H9 (cell line): Measurements from ENCODE around the gene HOGA1. TPM values are rescaled to one million over a fixed set of nuclear protein-coding genes. Genes with fewer than 3 reads are reported as not detected.

ENCODE experiments used
- DNase-seq: peaks from one replicate; pipeline ENCODE4 v3.0.0-alpha.2; 2017
- H2AFZ ChIP-seq: one replicate; pipeline ENCODE4 v1.6.1; 2013; ENCODE audit warnings: mild to moderate bottlenecking, low read length, control low read depth, moderate library complexity
- H2AK5ac ChIP-seq: 2 replicates; pipeline ENCODE4 v1.6.1; 2013; ENCODE audit warnings: low read length, control low read depth, mixed read lengths; ENCODE audit not compliant: insufficient read length
- H2BK120ac ChIP-seq: one replicate; pipeline ENCODE4 v1.6.1; 2013; ENCODE audit warnings: low read depth, mild to moderate bottlenecking, low read length, control low read depth, inconsistent platforms; ENCODE audit not compliant: poor library complexity, severe bottlenecking
- H2BK12ac ChIP-seq: 2 replicates; pipeline ENCODE4 v1.6.1; 2013; ENCODE audit warnings: low read length, control low read depth, mixed read lengths, low read depth; ENCODE audit not compliant: insufficient read length
- H2BK15ac ChIP-seq: 2 replicates; pipeline ENCODE4 v1.6.1; 2013; ENCODE audit warnings: low read depth, low read length, control low read depth
- H2BK20ac ChIP-seq: one replicate; pipeline ENCODE4 v1.6.1; 2013; ENCODE audit warnings: low read depth, mild to moderate bottlenecking, low read length, control low read depth, inconsistent platforms; ENCODE audit not compliant: poor library complexity, severe bottlenecking
- H2BK5ac ChIP-seq: 2 replicates; pipeline ENCODE4 v1.6.1; 2013; ENCODE audit warnings: low read length, control low read depth, mixed read lengths; ENCODE audit not compliant: insufficient read length
- H3K14ac ChIP-seq: 2 replicates; pipeline ENCODE4 v1.6.1; 2013; ENCODE audit warnings: low read length, control low read depth; ENCODE audit not compliant: insufficient read depth
- H3K18ac ChIP-seq: 2 replicates; pipeline ENCODE4 v1.6.1; 2013; ENCODE audit warnings: low read depth, mild to moderate bottlenecking, mixed read lengths, low read length, control low read depth; ENCODE audit not compliant: insufficient read length
- H3K23ac ChIP-seq: 2 replicates; pipeline ENCODE4 v1.6.1; 2013; ENCODE audit warnings: low read length, control low read depth, mixed read lengths, low read depth; ENCODE audit not compliant: insufficient read length
- H3K23me2 ChIP-seq: 2 replicates; pipeline ENCODE4 v1.6.1; 2013; ENCODE audit warnings: low read depth, mild to moderate bottlenecking, mixed read lengths, low read length, control low read depth; ENCODE audit not compliant: insufficient read length, poor library complexity, severe bottlenecking
- H3K27ac ChIP-seq: 2 replicates; pipeline ENCODE4 v1.5.1; 2013; ENCODE audit warnings: low read length, control low read depth, mixed read lengths, low read depth; ENCODE audit not compliant: insufficient read length
- H3K27me3 ChIP-seq: 2 replicates; pipeline ENCODE4 v1.6.1; 2013; ENCODE audit warnings: low read length, control low read depth, inconsistent platforms; ENCODE audit not compliant: insufficient read depth
- H3K4ac ChIP-seq: 2 replicates; pipeline ENCODE4 v1.6.1; 2013; ENCODE audit warnings: low read depth, mild to moderate bottlenecking, control low read depth, inconsistent platforms, low read length, moderate library complexity
- H3K4me1 ChIP-seq: 2 replicates; pipeline ENCODE4 v1.6.1; 2013; ENCODE audit warnings: low read length, control low read depth, inconsistent platforms; ENCODE audit not compliant: insufficient read depth
- H3K4me2 ChIP-seq: 2 replicates; pipeline ENCODE4 v1.6.1; 2013; ENCODE audit warnings: low read length, control low read depth, mixed read lengths; ENCODE audit not compliant: insufficient read length, insufficient read depth
- H3K56ac ChIP-seq: 2 replicates; pipeline ENCODE4 v1.6.1; 2013; ENCODE audit warnings: low read depth, mild to moderate bottlenecking, mixed read lengths, low read length, control low read depth; ENCODE audit not compliant: insufficient read length
- H3K79me1 ChIP-seq: 2 replicates; pipeline ENCODE4 v1.6.1; 2013; ENCODE audit warnings: low read depth, mild to moderate bottlenecking, moderate library complexity, low read length, control low read depth, inconsistent platforms; ENCODE audit not compliant: insufficient read depth, poor library complexity, severe bottlenecking
- H3K79me2 ChIP-seq: 2 replicates; pipeline ENCODE4 v1.6.1; 2013; ENCODE audit warnings: low read length, control low read depth, inconsistent platforms; ENCODE audit not compliant: insufficient read depth
- H3K9ac ChIP-seq: 2 replicates; pipeline ENCODE4 v1.6.1; 2013; ENCODE audit warnings: low read length, control low read depth, mixed read lengths; ENCODE audit not compliant: insufficient read length; ENCODE audit errors: extremely low read depth
- H3K9me3 ChIP-seq: one replicate; pipeline ENCODE4 v1.6.1; 2013; ENCODE audit warnings: low read depth, low read length, inconsistent platforms; ENCODE audit not compliant: control insufficient read depth
- H3T11ph ChIP-seq: one replicate; pipeline ENCODE4 v1.6.1; 2013; ENCODE audit warnings: mild to moderate bottlenecking, low read length, control low read depth, inconsistent platforms
- H4K20me1 ChIP-seq: one replicate; pipeline ENCODE4 v1.6.1; 2013; ENCODE audit not compliant: control insufficient read depth, insufficient read length, insufficient read depth
- H4K5ac ChIP-seq: 2 replicates; pipeline ENCODE4 v1.6.1; 2013; ENCODE audit warnings: low read depth, mild to moderate bottlenecking, mixed read lengths, low read length, control low read depth; ENCODE audit not compliant: insufficient read length
- H4K8ac ChIP-seq: replicated peaks from 2 replicates; pipeline ENCODE4 v1.6.1; 2013; ENCODE audit warnings: low read length, control low read depth, mixed read lengths, low read depth; ENCODE audit not compliant: insufficient read length
- H4K91ac ChIP-seq: 2 replicates; pipeline ENCODE4 v1.6.1; 2013; ENCODE audit warnings: low read depth, mild to moderate bottlenecking, moderate library complexity, mixed read lengths, low read length, control low read depth; ENCODE audit not compliant: insufficient read length
- H3K27ac Mint-ChIP-seq, 3 experiments: 2 replicates in 2 of 3; 3 replicates in 1 of 3; pipeline ENCODE4 v1.8.0; 2020 to 2021; ENCODE audit warnings: mixed read lengths in 3 of 3, mild to moderate bottlenecking in 1 of 3, moderate library complexity in 1 of 3
- H3K27me3 Mint-ChIP-seq: 2 replicates; pipeline ENCODE4 v1.8.0; 2021; ENCODE audit warnings: low read depth, mild to moderate bottlenecking, moderate library complexity, mixed read lengths
- H3K36me3 Mint-ChIP-seq, 3 experiments: 2 replicates in 2 of 3; 3 replicates in 1 of 3; pipeline ENCODE4 v1.8.0; 2020 to 2021; ENCODE audit warnings: low read depth in 3 of 3, mixed read lengths in 3 of 3; ENCODE audit not compliant: insufficient read depth in 1 of 3
- H3K4me1 Mint-ChIP-seq, 2 experiments: 2 replicates each; pipeline ENCODE4 v1.8.0; 2020; ENCODE audit warnings: mixed read lengths in 2 of 2
- H3K4me3 Mint-ChIP-seq, 2 experiments: 2 replicates in 1 of 2; 3 replicates in 1 of 2; pipeline ENCODE4 v1.8.0; 2020 to 2021; ENCODE audit warnings: mild to moderate bottlenecking in 2 of 2, mixed read lengths in 2 of 2, moderate library complexity in 1 of 2
- H3K9me3 Mint-ChIP-seq, 2 experiments: 2 replicates in 1 of 2; 3 replicates in 1 of 2; pipeline ENCODE4 v1.8.0; 2020; ENCODE audit warnings: mild to moderate bottlenecking in 2 of 2, mixed read lengths in 2 of 2, moderate library complexity in 1 of 2
- WGBS: extraction: QIAGEN DNeasy Blood & Tissue Kit; methylation state at CpG from one replicate; pipeline ENCODE4 v1.1.7; 2013; ENCODE audit warnings: missing lambda C conversion rate, low lambda C conversion rate, mixed read lengths; ENCODE audit not compliant: insufficient read length; ENCODE audit errors: extremely low coverage; 5-methylcytosine and 5-hydroxymethylcytosine counted together
- total RNA-seq: library from RNA; stranded (reverse); gene quantifications from 2 replicates; pipeline ENCODE4 v1.2.1, GENCODE V29; 2021
- TF ChIP-seq, protein P1 (sequence below): fragments of 200-600 bp; sonication (generic); conservative IDR thresholded peaks from 3 replicates; pipeline ENCODE4 v1.8.0; 2021; ENCODE audit warnings: antibody characterized with exemption, mild to moderate bottlenecking

Gene HOGA1
- total RNA-seq, 1 experiment from 2014 or later: 0.79 TPM

DNA sequence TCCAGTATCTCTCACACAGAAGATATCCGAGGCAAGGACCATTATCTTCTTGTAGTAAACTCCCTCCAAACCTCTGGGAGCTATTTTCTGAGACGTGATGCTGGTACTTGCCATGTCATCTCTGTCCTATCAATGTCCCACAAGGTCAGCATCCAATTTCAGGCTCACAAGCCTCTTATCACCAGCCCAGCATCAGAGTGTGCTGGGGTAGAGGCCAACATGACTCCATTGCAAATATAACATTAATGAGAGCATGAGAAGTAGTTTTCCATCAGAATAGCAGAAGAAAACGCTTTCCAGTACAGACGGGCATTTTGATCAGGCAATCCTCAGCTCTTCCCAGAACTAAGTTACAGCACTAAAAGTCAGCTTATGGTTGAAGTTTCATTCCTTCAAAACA, 43.5 kb downstream of the HOGA1 start:
- no peaks in the 10 kb centered on the region for H3K9me3 ChIP-seq

More for the DNA sequence above, 43.5 kb downstream of the HOGA1 start:
- Histone ChIP-seq H4K8ac (no peak overlapping the region), H2BK5ac (no peak overlapping the region), H4K91ac (no peak overlapping the region), H3K23me2 (peaks cover 2% of the 10 kb centered on the region), H2BK120ac (no peak overlapping the region), H3K79me2 (0 out of 2 replicates have a peak, but pooled peaks cover 3% of the 10 kb centered on the region), H3K14ac (no peak overlapping the region), H3K18ac (no peak overlapping the region), H2BK15ac (no peak overlapping the region), H3K4me1 (no peaks in the 10 kb centered on the region), H3K79me1 (no peaks in the 10 kb centered on the region), H3K27me3 (no peaks in the 10 kb centered on the region), H2AK5ac (no peak overlapping the region), H3K4ac (no peak overlapping the region), H2BK20ac (no peak overlapping the region), H3K27ac (no peak overlapping the region), H4K5ac (no peak overlapping the region), H2BK12ac (no peak overlapping the region), H3T11ph (no peak overlapping the region), H4K20me1 (no peaks in the 10 kb centered on the region), H3K4me2 (no peak overlapping the region), H2AFZ (no peak overlapping the region), H3K9ac (no peak overlapping the region), H3K56ac (no peak overlapping the region), H3K23ac (no peak overlapping the region)
- peaks cover 4 to 5% of the 10 kb centered on the region in 2 experiments for H3K4me1 Mint-ChIP-seq
- TF ChIP-seq, protein P1, sequence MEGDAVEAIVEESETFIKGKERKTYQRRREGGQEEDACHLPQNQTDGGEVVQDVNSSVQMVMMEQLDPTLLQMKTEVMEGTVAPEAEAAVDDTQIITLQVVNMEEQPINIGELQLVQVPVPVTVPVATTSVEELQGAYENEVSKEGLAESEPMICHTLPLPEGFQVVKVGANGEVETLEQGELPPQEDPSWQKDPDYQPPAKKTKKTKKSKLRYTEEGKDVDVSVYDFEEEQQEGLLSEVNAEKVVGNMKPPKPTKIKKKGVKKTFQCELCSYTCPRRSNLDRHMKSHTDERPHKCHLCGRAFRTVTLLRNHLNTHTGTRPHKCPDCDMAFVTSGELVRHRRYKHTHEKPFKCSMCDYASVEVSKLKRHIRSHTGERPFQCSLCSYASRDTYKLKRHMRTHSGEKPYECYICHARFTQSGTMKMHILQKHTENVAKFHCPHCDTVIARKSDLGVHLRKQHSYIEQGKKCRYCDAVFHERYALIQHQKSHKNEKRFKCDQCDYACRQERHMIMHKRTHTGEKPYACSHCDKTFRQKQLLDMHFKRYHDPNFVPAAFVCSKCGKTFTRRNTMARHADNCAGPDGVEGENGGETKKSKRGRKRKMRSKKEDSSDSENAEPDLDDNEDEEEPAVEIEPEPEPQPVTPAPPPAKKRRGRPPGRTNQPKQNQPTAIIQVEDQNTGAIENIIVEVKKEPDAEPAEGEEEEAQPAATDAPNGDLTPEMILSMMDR: no peak
- DNase-seq: no peak
- no peaks in the 10 kb centered on the region; a peak in 2 of 7 replicates for H3K36me3 Mint-ChIP-seq
- no peaks in the 10 kb centered on the region for H3K9me3 Mint-ChIP-seq
- no peak overlapping the region for H3K27ac Mint-ChIP-seq
- no peak overlapping the region for H3K4me3 Mint-ChIP-seq
- no peaks in the 10 kb centered on the region for H3K27me3 Mint-ChIP-seq
- no CpG with 5 or more reads among the region's 4 CpGs for WGBS
